Stomach smooth muscle (tissue), 2 donors: ENCODE data around the gene CYSLTR2.

Source experiments
- H3K27ac ChIP-seq: one replicate; pipeline ENCODE4 v1.7.0; 2013; ENCODE audit warnings: mild to moderate bottlenecking, low read length, inconsistent platforms
- H3K27me3 ChIP-seq, 2 donors: one replicate each; pipeline ENCODE4 v1.7.0; 2013; ENCODE audit warnings: low read length in 2 of 2; ENCODE audit not compliant: insufficient read depth in 2 of 2, control insufficient read depth in 1 of 2
- H3K36me3 ChIP-seq, 2 donors: one replicate each; pipeline ENCODE4 v1.7.0; 2013; ENCODE audit warnings: low read length in 2 of 2; ENCODE audit not compliant: control insufficient read depth in 2 of 2, insufficient read depth in 2 of 2
- H3K4me1 ChIP-seq: one replicate; pipeline ENCODE4 v1.7.0; 2013; ENCODE audit warnings: low read length; ENCODE audit not compliant: control insufficient read depth, insufficient read depth
- H3K4me3 ChIP-seq, 2 donors: one replicate each; pipeline ENCODE4 v1.7.0; 2013; ENCODE audit warnings: low read length in 2 of 2
- H3K9ac ChIP-seq, 2 donors: one replicate each; pipeline ENCODE4 v1.7.0; 2013; ENCODE audit warnings: low read length in 2 of 2, mild to moderate bottlenecking in 1 of 2
- H3K9me3 ChIP-seq, 2 donors: one replicate each; pipeline ENCODE4 v1.7.0; 2013; ENCODE audit warnings: low read length in 2 of 2; ENCODE audit not compliant: control insufficient read depth in 2 of 2
- donor health status: healthy.
- donor health status: Pancreatic carcinoma.

CYSLTR2 gene, protein sequence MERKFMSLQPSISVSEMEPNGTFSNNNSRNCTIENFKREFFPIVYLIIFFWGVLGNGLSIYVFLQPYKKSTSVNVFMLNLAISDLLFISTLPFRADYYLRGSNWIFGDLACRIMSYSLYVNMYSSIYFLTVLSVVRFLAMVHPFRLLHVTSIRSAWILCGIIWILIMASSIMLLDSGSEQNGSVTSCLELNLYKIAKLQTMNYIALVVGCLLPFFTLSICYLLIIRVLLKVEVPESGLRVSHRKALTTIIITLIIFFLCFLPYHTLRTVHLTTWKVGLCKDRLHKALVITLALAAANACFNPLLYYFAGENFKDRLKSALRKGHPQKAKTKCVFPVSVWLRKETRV

GRCh38 chr13:48653472-48653939 is at the start of gene CYSLTR2:
Gene CYSLTR2, plus strand, starts transcription at chr13:48653929. Its CDS starts 52,889 bp downstream, at chr13:48706818.
- no peaks in the 10 kb centered on the region for H3K9me3 ChIP-seq
- H3K27ac ChIP-seq: peak within 1 kb of the TSS; percentile 2
- H3K9ac ChIP-seq: no peak within 1 kb of the TSS
- H3K4me3 ChIP-seq: no peak within 1 kb of the TSS
- no peaks in the 10 kb centered on the region for H3K27me3 ChIP-seq
- H3K36me3 ChIP-seq: no peaks in the 10 kb centered on the region
- no peaks in the 10 kb centered on the region for H3K4me1 ChIP-seq

DNA sequence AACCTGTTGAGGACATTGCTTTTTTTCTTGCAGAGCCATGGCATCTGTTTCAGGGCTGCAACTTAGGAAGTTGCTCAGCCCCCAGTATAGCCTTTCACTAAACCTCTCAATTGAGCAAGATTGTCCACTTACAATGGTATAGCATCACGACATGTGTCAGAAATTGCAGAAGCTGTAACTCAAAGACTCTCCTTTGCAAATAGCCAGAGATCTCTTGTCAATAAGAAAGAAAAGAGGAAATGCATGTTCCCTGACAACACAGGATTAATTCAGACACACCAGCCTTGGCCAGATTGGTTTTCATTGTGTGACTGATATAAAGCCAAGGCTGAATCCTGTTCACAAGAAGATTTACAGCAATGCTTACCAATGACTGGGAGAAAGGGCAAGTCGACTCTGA is 38.7 kb upstream of the CYSLTR2 start:
- Histone ChIP-seq H3K4me3 (no peak overlapping the region), H3K9me3 (peaks cover 0 to 2% of the 10 kb centered on the region in 2 donors), H3K4me1 (no peaks in the 10 kb centered on the region), H3K9ac (no peak overlapping the region), H3K27me3 (no peaks in the 10 kb centered on the region), H3K36me3 (no peaks in the 10 kb centered on the region), H3K27ac (no peak overlapping the region)

DNA sequence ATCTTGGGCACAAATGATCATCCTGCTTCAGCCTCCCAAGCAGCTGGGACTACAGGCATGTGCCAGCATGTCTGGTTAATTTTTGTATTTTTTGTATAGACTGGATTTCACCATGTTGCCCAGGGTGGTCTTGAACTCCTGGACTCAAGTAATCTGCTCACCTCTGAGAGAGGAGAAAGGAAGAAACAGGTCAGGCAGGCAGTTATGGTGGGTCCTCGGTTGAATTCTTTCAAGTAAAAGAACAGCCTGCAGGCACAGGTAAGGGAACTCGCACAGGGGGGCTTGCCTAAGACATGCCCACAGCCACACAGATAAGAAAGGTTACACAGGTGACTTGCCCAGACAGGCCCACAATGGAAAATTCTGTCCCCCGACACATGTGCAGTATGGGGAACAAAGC is 34.8 kb upstream of the CYSLTR2 start:
- Histone ChIP-seq H3K9me3 (peaks cover 0 to 2% of the 10 kb centered on the region in 2 donors), H3K27ac (no peak overlapping the region), H3K4me1 (no peaks in the 10 kb centered on the region), H3K4me3 (no peak overlapping the region), H3K36me3 (no peaks in the 10 kb centered on the region), H3K27me3 (no peaks in the 10 kb centered on the region), H3K9ac (no peak overlapping the region)

DNA sequence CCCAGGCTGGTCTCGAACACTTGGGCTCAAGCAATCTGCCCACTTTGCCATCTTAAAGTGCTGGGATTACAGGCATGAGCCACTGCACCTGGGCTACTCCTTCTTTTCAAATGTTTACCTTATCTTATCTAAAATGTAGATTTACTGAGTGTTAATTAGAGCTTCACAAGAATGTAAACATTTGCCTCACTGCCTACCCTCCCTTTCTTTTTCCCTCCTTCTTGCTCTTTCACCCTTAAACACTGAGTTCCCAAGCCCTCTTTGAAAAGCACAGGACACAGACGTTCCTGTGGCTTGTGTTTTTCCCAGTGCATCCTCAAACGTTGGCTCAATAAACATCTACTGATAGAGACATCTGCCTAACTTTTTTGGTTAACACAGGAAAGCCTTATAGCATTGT is 32.7 kb upstream of the CYSLTR2 start:
- H3K9me3 ChIP-seq: no peaks in the 10 kb centered on the region
- no peak overlapping the region for H3K4me3 ChIP-seq
- no peaks in the 10 kb centered on the region for H3K4me1 ChIP-seq
- H3K36me3 ChIP-seq: no peaks in the 10 kb centered on the region
- H3K9ac ChIP-seq: no peak overlapping the region
- H3K27me3 ChIP-seq: no peaks in the 10 kb centered on the region
- no peak overlapping the region for H3K27ac ChIP-seq

GRCh38 chr13:48624016-48624415 is 29.7 kb upstream of the CYSLTR2 start:
- H3K9me3 ChIP-seq: no peaks in the 10 kb centered on the region

DNA sequence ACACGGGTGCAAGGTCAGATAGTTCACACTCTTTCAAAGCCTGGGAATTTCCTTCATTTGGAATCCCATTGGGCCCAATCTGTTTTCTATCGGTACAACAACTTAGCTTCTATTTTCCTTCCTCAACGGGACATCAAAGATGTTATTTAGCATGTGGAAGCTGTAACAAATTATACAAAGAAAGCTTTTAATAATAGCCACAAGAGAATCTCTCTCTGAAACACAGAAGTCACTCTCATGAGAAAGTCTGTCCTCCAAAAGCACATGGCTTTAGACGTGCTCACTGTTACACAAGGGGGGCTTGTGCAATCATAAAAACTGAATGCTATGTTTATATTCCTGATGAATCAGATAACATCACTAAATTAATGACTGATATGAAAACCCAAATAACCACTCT is 28.9 kb upstream of the CYSLTR2 start:
- Histone ChIP-seq H3K9me3 (no peaks in the 10 kb centered on the region), H3K27ac (no peak overlapping the region), H3K36me3 (no peaks in the 10 kb centered on the region), H3K4me3 (no peak overlapping the region), H3K27me3 (no peaks in the 10 kb centered on the region), H3K9ac (no peak overlapping the region), H3K4me1 (no peaks in the 10 kb centered on the region)

More at GRCh38 chr13:48624016-48624415, 29.7 kb upstream of the CYSLTR2 start:
- Histone ChIP-seq H3K4me3 (no peak overlapping the region), H3K27me3 (no peaks in the 10 kb centered on the region), H3K9ac (no peak overlapping the region), H3K4me1 (no peaks in the 10 kb centered on the region), H3K27ac (no peak overlapping the region), H3K36me3 (no peaks in the 10 kb centered on the region)

GRCh38 chr13:48625413-48626076 is 28.2 kb upstream of the CYSLTR2 start:
- no peaks in the 10 kb centered on the region for H3K4me1 ChIP-seq
- no peak overlapping the region for H3K4me3 ChIP-seq
- no peaks in the 10 kb centered on the region for H3K27me3 ChIP-seq
- H3K27ac ChIP-seq: no peak overlapping the region
- H3K36me3 ChIP-seq: no peaks in the 10 kb centered on the region
- H3K9me3 ChIP-seq: no peaks in the 10 kb centered on the region
- no peak overlapping the region for H3K9ac ChIP-seq

DNA sequence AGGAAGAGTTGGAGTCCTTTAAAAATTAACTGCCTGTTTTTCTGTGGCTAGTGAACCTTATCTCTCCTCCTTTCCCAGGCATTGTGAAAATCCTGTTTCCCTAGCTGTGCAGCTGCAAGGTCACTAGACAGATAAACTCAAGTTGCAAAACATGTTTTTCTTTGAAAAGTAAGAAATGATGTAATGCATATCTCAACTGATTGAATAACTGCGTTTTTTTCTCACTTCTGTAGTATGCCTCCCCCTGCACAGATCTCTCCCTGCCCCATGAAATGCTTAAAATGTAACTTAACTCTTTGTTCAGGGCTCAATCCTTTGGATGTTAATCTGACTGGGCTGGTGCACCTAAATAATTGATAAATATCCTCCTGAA is 27.7 kb upstream of the CYSLTR2 start:
- Histone ChIP-seq H3K27ac (no peak overlapping the region), H3K9me3 (no peaks in the 10 kb centered on the region), H3K4me1 (peaks cover 2% of the 10 kb centered on the region), H3K4me3 (no peak overlapping the region), H3K36me3 (no peaks in the 10 kb centered on the region), H3K27me3 (no peaks in the 10 kb centered on the region), H3K9ac (no peak overlapping the region)

GRCh38 chr13:48626726-48627451 is 26.8 kb upstream of the CYSLTR2 start:
- Histone ChIP-seq H3K27ac (no peak overlapping the region), H3K9ac (no peak overlapping the region), H3K36me3 (no peaks in the 10 kb centered on the region), H3K4me1 (peaks cover 2% of the 10 kb centered on the region), H3K4me3 (no peak overlapping the region), H3K27me3 (no peaks in the 10 kb centered on the region), H3K9me3 (no peaks in the 10 kb centered on the region)

DNA sequence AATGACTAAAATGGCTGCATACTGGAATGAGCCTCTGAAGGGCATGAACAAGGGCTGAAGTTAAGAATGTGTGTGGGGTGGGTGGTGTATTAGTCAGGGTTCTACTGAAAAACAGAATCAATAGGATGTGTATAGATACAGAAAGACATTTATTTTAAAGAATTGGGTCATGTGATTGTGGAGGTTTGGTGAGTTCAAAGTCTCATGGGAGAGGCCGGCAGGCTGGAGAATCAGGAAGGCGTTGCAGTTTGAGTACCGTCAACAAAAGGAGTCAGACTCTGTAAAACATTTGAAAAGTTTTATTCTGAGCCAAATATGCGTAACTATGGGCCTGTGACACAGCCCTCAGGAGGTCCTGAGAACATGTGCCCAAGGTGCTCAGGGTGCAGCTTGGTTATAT is 24.5 kb upstream of the CYSLTR2 start:
- no peaks in the 10 kb centered on the region for H3K9me3 ChIP-seq
- H3K36me3 ChIP-seq: no peaks in the 10 kb centered on the region
- H3K9ac ChIP-seq: no peak overlapping the region
- no peaks in the 10 kb centered on the region for H3K27me3 ChIP-seq
- no peak overlapping the region for H3K27ac ChIP-seq
- peaks cover 2% of the 10 kb centered on the region for H3K4me1 ChIP-seq
- H3K4me3 ChIP-seq: no peak overlapping the region
